T-helper 2 cell treated with Interferon-gamma antibody and Interleukin-4, amounts not matched to agents 5 μg/mL and 100 μg/mL, for 36 hours (primary cell): ENCODE results near the gene CYP1A2.

Experiments
- DNase-seq: peaks from one replicate; pipeline ENCODE4 v3.0.0; 2021; ENCODE audit warnings: low spot score
- H3K27ac Mint-ChIP-seq: one replicate; pipeline ENCODE4 v1.8.0; 2021; ENCODE audit warnings: mild to moderate bottlenecking, mixed read lengths
- H3K27me3 Mint-ChIP-seq: one replicate; pipeline ENCODE4 v1.8.0; 2021; ENCODE audit warnings: low read depth, mixed read lengths
- H3K36me3 Mint-ChIP-seq: one replicate; pipeline ENCODE4 v1.8.0; 2021; ENCODE audit warnings: low read depth, mixed read lengths
- H3K4me1 Mint-ChIP-seq: one replicate; pipeline ENCODE4 v1.8.0; 2021; ENCODE audit warnings: low read depth, mixed read lengths
- H3K4me3 Mint-ChIP-seq: one replicate; pipeline ENCODE4 v1.8.0; 2022; ENCODE audit warnings: mild to moderate bottlenecking, moderate library complexity, mixed read lengths
- H3K9me3 Mint-ChIP-seq: one replicate; pipeline ENCODE4 v1.8.0; 2021; ENCODE audit warnings: mixed read lengths

CYP1A2 gene

GRCh38 chr15:74776821-74777768 lies 28.4 kb downstream of the CYP1A2 start:
- peak overlapping the region; percentile 83 for H3K4me3 Mint-ChIP-seq
- peak; percentile 62 for DNase-seq
- peak overlapping the region; percentile 94 for H3K27ac Mint-ChIP-seq
- H3K36me3 Mint-ChIP-seq, result peaks cover 11% of the 10 kb centered on the region
- H3K27me3 Mint-ChIP-seq, result no peaks in the 10 kb centered on the region
- no peaks in the 10 kb centered on the region for H3K9me3 Mint-ChIP-seq
- H3K4me1 Mint-ChIP-seq, result peaks cover 75% of the 10 kb centered on the region

GRCh38 chr15:74777769-74778598 lies 29.3 kb downstream of the CYP1A2 start:
- Mint-ChIP-seq H3K27me3 (no peaks in the 10 kb centered on the region), H3K27ac (peak overlapping the region; percentile 94), H3K4me1 (peaks cover 71% of the 10 kb centered on the region), H3K9me3 (no peaks in the 10 kb centered on the region), H3K4me3 (peak overlapping the region; percentile 83), H3K36me3 (peaks cover 14% of the 10 kb centered on the region)
- no peak for DNase-seq

- peak overlapping the region; percentile 83 for H3K4me3 Mint-ChIP-seq
Measured at GRCh38 chr15:74778599-74778970, 29.9 kb downstream of the CYP1A2 start.

GRCh38 chr15:74779162-74779648 lies 30.6 kb downstream of the CYP1A2 start:
- peak overlapping the region; percentile 99 for H3K4me3 Mint-ChIP-seq

More at GRCh38 chr15:74778599-74778970, 29.9 kb downstream of the CYP1A2 start:
- DNase-seq, result no peak
- peak overlapping the region; percentile 94 for H3K27ac Mint-ChIP-seq
- H3K9me3 Mint-ChIP-seq, result no peaks in the 10 kb centered on the region
- peaks cover 67% of the 10 kb centered on the region for H3K4me1 Mint-ChIP-seq
- peaks cover 20% of the 10 kb centered on the region for H3K36me3 Mint-ChIP-seq
- no peaks in the 10 kb centered on the region for H3K27me3 Mint-ChIP-seq

DNA sequence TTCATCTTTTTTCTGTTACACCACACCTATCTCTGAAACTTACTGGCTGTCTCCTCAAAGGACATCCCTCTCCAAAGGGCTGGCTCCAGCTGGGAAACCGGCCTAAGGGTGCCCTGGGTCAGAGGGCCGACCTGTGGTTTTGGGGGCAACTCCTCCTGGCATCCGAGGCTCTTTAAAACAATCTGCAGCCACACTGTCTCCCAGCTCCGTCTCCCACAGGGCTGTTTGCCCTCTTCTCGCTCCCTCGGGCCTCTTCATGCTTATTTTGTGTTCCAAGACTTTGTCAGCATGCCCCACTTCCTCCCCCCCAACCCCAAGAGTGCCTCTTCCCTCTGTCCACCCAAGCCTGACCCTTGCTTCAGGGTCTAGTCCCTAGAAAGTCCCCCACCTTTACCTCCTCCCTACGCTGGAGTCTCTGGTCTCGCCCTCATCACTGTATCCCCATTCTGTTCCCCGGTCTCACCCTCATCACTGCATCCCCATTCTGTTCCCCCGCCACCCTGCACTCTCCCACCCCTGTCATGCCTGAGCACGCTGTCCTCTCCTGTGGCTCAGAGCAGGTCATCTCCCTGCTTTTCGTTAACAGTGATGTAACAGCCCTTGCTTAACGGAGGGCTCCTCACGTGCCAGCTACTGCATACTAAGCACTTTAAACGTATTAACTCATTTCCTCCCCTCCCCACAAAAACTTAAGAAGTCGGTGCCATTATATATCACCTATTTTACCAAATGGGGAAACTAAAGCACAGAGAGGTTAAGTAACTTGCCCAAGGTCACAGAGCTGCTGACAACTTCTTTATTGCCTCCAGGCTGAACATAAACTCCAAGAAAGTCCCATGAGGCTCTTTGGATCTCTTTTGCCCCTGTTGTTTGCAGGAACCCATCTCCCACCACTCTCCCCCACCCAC lies 32.1 kb downstream of the CYP1A2 start:
- DNase-seq, result peak; percentile 42
- peak overlapping the region; percentile 99 for H3K4me3 Mint-ChIP-seq
- H3K36me3 Mint-ChIP-seq, result peaks cover 39% of the 10 kb centered on the region
- H3K9me3 Mint-ChIP-seq, result no peaks in the 10 kb centered on the region
- H3K27me3 Mint-ChIP-seq, result no peaks in the 10 kb centered on the region
- peak overlapping the region; percentile 98 for H3K27ac Mint-ChIP-seq
- H3K4me1 Mint-ChIP-seq, result peaks cover 63% of the 10 kb centered on the region

More at GRCh38 chr15:74779162-74779648, 30.6 kb downstream of the CYP1A2 start:
- Mint-ChIP-seq H3K9me3 (no peaks in the 10 kb centered on the region), H3K27me3 (no peaks in the 10 kb centered on the region), H3K36me3 (peaks cover 26% of the 10 kb centered on the region), H3K27ac (peak overlapping the region; percentile 98), H3K4me1 (peaks cover 63% of the 10 kb centered on the region)
- no peak for DNase-seq

DNA sequence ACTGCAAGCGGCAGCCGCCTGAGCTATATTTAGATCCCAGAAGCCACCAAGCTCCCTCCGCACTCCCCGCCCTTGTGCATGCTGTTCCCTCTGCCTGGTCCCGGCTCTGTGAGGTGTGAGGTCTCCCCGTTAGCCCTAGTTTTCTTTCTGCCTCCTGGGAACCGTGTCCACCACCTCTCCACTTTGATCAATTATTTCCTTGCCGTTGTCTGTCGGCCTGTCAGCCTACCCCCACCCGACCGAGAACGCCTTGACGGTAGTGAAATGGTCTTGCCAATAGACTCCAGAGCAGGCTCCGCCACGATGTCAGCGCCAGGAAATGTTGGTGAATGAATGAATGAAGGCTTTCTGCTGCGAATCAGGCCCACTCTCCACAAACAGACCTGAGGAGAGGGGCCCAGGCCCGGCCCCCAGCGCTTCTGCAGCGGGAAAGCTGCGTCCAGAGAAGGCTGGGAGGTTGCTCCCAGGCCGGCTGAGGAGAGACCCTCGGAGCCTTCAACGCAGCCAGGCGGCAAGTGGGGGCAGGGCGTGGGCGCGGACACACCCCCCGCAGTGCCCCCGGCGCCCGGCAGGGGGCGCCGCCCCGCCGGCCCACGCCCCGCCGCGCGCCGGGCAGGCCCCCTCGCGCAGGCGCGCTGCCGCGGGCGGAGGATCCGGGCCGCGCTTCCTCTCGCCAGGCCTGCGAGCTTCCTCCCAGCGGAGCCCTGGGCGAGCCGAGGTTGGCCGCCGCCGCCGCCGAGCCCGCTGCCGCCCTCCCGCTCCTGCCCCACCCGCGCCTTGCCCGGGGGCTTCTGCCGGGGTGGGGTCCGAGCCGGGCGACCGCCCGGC lies 33.0 kb downstream of the CYP1A2 start, which contains the start of gene CSK:
Gene CSK, plus strand, starts transcription at position 650 of the 828 bp plus-strand sequence. CDS start 16,218 bp downstream, outside the sequence.
- peaks cover 62% of the 10 kb centered on the region for H3K4me1 Mint-ChIP-seq
- peaks cover 45% of the 10 kb centered on the region for H3K36me3 Mint-ChIP-seq
- H3K9me3 Mint-ChIP-seq, result no peaks in the 10 kb centered on the region
- peak within 1 kb of the TSS; percentile 98 for H3K27ac Mint-ChIP-seq
- H3K4me3 Mint-ChIP-seq, result peak within 1 kb of the TSS; percentile 99
- no peaks in the 10 kb centered on the region for H3K27me3 Mint-ChIP-seq
- peak; percentile 84 for DNase-seq

DNA sequence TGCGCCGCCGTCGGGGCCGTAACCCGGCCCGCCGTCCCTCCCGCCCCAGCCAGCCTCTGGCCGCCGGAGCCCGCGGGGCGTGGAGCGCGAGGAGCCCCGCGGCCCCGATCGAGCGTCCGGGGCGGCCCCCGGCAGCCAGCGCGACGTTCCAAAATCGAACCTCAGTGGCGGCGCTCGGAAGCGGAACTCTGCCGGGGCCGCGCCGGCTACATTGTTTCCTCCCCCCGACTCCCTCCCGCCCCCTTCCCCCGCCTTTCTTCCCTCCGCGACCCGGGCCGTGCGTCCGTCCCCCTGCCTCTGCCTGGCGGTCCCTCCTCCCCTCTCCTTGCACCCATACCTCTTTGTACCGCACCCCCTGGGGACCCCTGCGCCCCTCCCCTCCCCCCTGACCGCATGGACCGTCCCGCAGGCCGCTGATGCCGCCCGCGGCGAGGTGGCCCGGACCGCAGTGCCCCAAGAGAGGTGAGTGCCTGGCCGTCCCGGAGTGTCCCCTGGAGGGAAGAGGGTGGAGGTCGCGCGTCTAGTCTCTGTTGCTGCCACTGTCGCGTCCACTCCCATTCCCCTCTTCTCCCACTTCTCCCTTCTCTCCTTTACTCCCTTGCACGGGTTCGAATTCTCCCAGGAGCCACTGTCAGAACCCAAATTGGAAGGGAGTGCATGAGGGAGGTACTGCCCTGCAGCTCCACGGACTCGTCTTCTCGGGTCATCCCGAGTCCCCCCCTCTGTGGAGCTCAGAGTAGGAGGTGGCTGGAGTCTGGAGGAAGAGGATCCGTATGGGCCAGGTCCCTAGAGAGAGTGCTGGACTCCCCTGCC lies 33.8 kb downstream of the CYP1A2 start:
- H3K4me1 Mint-ChIP-seq, result peaks cover 60% of the 10 kb centered on the region
- H3K9me3 Mint-ChIP-seq, result no peaks in the 10 kb centered on the region
- peak; percentile 37 for DNase-seq
- H3K27ac Mint-ChIP-seq, result peak overlapping the region; percentile 90
- peak overlapping the region; percentile 88 for H3K4me3 Mint-ChIP-seq
- H3K27me3 Mint-ChIP-seq, result no peaks in the 10 kb centered on the region
- H3K36me3 Mint-ChIP-seq, result peaks cover 47% of the 10 kb centered on the region

DNA sequence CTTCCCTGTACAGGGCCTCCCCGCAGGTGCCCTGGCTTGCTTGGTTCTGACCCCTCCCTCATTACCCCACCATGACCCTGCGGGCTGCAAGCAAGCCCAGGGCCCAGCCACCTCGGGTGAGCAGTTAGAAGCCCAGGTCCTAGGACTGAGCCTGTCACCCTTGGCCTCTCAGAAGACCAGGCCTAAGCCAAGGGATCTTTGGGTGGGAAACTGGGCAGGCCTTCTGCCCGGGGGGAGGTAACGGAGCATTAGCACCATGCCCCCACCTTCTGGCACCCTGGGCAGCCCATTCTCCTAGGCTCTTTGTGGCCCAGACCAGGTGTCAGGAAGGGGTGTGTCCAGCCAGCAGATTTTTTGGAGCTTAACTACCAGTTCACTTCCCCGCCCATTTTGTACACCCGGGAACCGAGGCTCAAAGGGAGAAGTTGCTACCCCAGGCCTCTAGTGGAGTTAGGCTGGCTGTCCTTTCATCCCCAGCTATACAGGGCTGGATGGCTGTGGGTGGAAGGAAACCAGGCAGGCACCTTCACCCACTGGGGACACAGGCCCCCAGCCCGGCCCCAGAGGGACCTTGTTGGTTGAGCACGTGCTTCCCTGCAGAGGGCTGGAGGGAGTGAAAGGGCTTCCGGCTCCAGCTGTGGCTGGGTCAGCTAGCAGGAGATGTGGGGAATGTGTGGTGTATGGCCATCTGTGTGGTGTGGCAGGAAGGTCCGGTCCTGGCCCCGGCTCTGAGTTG lies 34.6 kb downstream of the CYP1A2 start:
- peak overlapping the region; percentile 90 for H3K27ac Mint-ChIP-seq
- no peaks in the 10 kb centered on the region for H3K27me3 Mint-ChIP-seq
- peak; percentile 38 for DNase-seq
- peaks cover 50% of the 10 kb centered on the region for H3K36me3 Mint-ChIP-seq
- H3K9me3 Mint-ChIP-seq, result no peaks in the 10 kb centered on the region
- H3K4me3 Mint-ChIP-seq, result peak overlapping the region; percentile 88
- peaks cover 58% of the 10 kb centered on the region for H3K4me1 Mint-ChIP-seq

DNA sequence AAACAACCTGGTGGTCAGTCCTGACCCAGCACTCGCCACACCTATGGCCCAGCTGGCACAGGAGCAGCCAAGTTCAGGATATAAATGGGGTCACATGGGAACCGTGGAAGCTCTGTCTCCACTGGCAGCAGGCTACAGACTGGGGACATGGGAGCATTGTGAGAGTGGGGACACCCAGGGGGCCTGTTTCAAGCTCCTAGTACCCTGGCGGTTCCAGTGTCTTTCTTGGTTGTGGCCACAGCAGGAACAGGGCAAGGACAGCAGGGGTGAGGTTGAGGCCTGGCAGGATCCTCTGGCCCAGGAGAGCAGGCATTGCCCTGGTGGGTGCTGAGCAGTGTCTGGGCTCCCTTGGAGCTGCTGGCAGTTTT lies 35.1 kb downstream of the CYP1A2 start:
- no peak for DNase-seq
- peak overlapping the region; percentile 88 for H3K4me3 Mint-ChIP-seq

GRCh38 chr15:74784426-74785193 lies 36.0 kb downstream of the CYP1A2 start:
- Mint-ChIP-seq H3K36me3 (peaks cover 63% of the 10 kb centered on the region), H3K4me1 (peaks cover 56% of the 10 kb centered on the region), H3K9me3 (no peaks in the 10 kb centered on the region), H3K27ac (peak overlapping the region; percentile 98), H3K27me3 (no peaks in the 10 kb centered on the region), H3K4me3 (peak overlapping the region; percentile 88)
- DNase-seq, result no peak

More for the DNA sequence above, 35.1 kb downstream of the CYP1A2 start:
- Mint-ChIP-seq H3K9me3 (no peaks in the 10 kb centered on the region), H3K36me3 (peaks cover 55% of the 10 kb centered on the region), H3K27me3 (no peaks in the 10 kb centered on the region), H3K27ac (peak overlapping the region; percentile 90), H3K4me1 (peaks cover 58% of the 10 kb centered on the region)
